HepG2 (cell line): ENCODE data around the gene CALD1. TPM values are rescaled to one million over a fixed set of nuclear protein-coding genes. Genes with fewer than 3 reads are reported as not detected.
A peak's percentile ranks its signal among the peaks of the same experiment; 100 is the strongest.

Source experiments
- ATF7-NPFF ChIP-seq: sonication (generic); formaldehyde crosslinking; IDR thresholded peaks from 2 replicates; pipeline ENCODE4 v1.8.1; 2023; ENCODE audit warnings: mild to moderate bottlenecking, low read depth, missing genetic modification reagents, moderate library complexity
- FOSL2 ChIP-seq: sonication (generic); formaldehyde crosslinking; IDR thresholded peaks from 2 replicates; pipeline ENCODE4 v1.4.0; 2020; ENCODE audit warnings: missing genetic modification reagents
- GATA4 ChIP-seq: sonication (generic); IDR thresholded peaks from 2 replicates; pipeline ENCODE4 v1.6.1; 2016; ENCODE audit warnings: antibody characterized with exemption, low read depth, borderline replicate concordance
- HMG20A ChIP-seq: IDR thresholded peaks from 2 replicates; pipeline ENCODE4 v1.6.1; 2016; ENCODE audit warnings: borderline replicate concordance
- KDM6A ChIP-seq: IDR thresholded peaks from 2 replicates; pipeline ENCODE4 v1.6.1; 2016; ENCODE audit warnings: low read depth
- NFE2 ChIP-seq: sonication (generic); formaldehyde crosslinking; IDR thresholded peaks from 2 replicates; pipeline ENCODE4 v1.4.0; 2020; ENCODE audit warnings: missing genetic modification reagents
- NR3C1 ChIP-seq: sonication (generic); formaldehyde crosslinking; IDR thresholded peaks from 2 replicates; pipeline ENCODE4 v1.4.0; 2020; ENCODE audit warnings: missing genetic modification reagents
- PHB2 ChIP-seq: fragments of 450-650 bp; IDR thresholded peaks from 2 replicates; pipeline ENCODE4 v1.6.1; 2018; ENCODE audit not compliant: partially characterized antibody
- PHF20 ChIP-seq: sonication (generic); formaldehyde crosslinking; IDR thresholded peaks from 2 replicates; pipeline ENCODE4 v1.5.0; 2020; ENCODE audit warnings: mild to moderate bottlenecking, missing genetic modification reagents
- POGK ChIP-seq: sonication (generic); formaldehyde crosslinking; conservative IDR thresholded peaks from 2 replicates; pipeline ENCODE4 v1.8.0; 2022; ENCODE audit warnings: mild to moderate bottlenecking, moderate library complexity, missing genetic modification reagents
- RFX3 ChIP-seq: IDR thresholded peaks from 2 replicates; pipeline ENCODE4 v1.6.1; 2016; ENCODE audit warnings: missing biosample characterization, missing genetic modification reagents
- TFAP4 ChIP-seq: sonication (generic); IDR thresholded peaks from 2 replicates; pipeline ENCODE4 v1.6.1; 2016; ENCODE audit warnings: low read depth, borderline replicate concordance
- ZFP91 ChIP-seq: sonication (generic); formaldehyde crosslinking; IDR thresholded peaks from 2 replicates; pipeline ENCODE4 v1.9.0; 2022; ENCODE audit warnings: missing genetic modification reagents, mild to moderate bottlenecking, borderline replicate concordance
- ZNF558 ChIP-seq: sonication (generic); formaldehyde crosslinking; IDR thresholded peaks from 2 replicates; pipeline ENCODE4 v1.9.0; 2022; ENCODE audit warnings: mild to moderate bottlenecking, missing genetic modification reagents, borderline replicate concordance
- ZNF614 ChIP-seq: IDR thresholded peaks from 2 replicates; pipeline ENCODE4 v1.6.1; 2018; ENCODE audit warnings: missing biosample characterization, missing genetic modification reagents, inconsistent platforms, borderline replicate concordance
- ZNF629 ChIP-seq: sonication (generic); formaldehyde crosslinking; conservative IDR thresholded peaks from 2 replicates; pipeline ENCODE4 v1.5.0; 2020; ENCODE audit warnings: missing genetic modification reagents
- ZNF709 ChIP-seq: sonication (generic); formaldehyde crosslinking; IDR thresholded peaks from 2 replicates; pipeline ENCODE4 v1.5.0; 2020; ENCODE audit warnings: mild to moderate bottlenecking, missing genetic modification reagents
- ZNF75D ChIP-seq: sonication (generic); formaldehyde crosslinking; IDR thresholded peaks from 2 replicates; pipeline ENCODE4 v1.8.1; 2023; ENCODE audit warnings: missing genetic modification reagents, mild to moderate bottlenecking, borderline replicate concordance
- ZSCAN22 ChIP-seq: sonication (generic); formaldehyde crosslinking; IDR thresholded peaks from 2 replicates; pipeline ENCODE4 v1.4.0; 2020; ENCODE audit warnings: mild to moderate bottlenecking, missing genetic modification reagents
- polyA plus RNA-seq, 8 experiments: library from polyadenylated mRNA; depleted of rRNA in 3 of 8; stranded (reverse) in 7 of 8; unstranded in 1 of 8; fragments of >200 nt; fragmentation: Illumina TruSeq in 4 of 8; extraction: Trizol in 4 of 8; gene quantifications; 2 replicates each; pipeline versions ENCODE4 v1.2.1 to v1.2.3, GENCODE V29; 2011 to 2016; ENCODE audit warnings: low read depth in 4 of 8, missing spikeins in 1 of 8, mixed read lengths in 1 of 8; ENCODE audit not compliant: insufficient read depth in 1 of 8
- total RNA-seq, 5 experiments: library from RNA; depleted of rRNA; stranded (reverse); fragments of >200 nt; fragmentation: Illumina TruSeq; extraction: Trizol; gene quantifications; 2 replicates each; pipeline ENCODE4 v1.2.3, GENCODE V29; 2016; ENCODE audit warnings: low read depth in 1 of 5

Gene CALD1
- total and polyA plus RNA-seq, 2 of the 13 experiments (the other 11 are each of a cell fraction or from before 2014, with no cell fraction given) = 53.0 to 112 TPM

- TF ChIP-seq TFAP4 = peak; percentile 79
- TF ChIP-seq FOSL2 (CRISPR knock-in tag) = peak; percentile 73
- no peak; the same call in 1 of the 2 replicates for TF ChIP-seq ZNF629 (CRISPR knock-in tag)
- TF ChIP-seq PHB2 = no peak
- peak; percentile 27; the same call in 1 of the 2 replicates for TF ChIP-seq HMG20A (CRISPR knock-in tag)
- no peak for TF ChIP-seq ZNF75D (CRISPR knock-in tag)
- no peak; the same call in 1 of the 2 replicates for TF ChIP-seq ZNF709 (CRISPR knock-in tag)
- TF ChIP-seq POGK (CRISPR knock-in tag) = no peak; the same call in 1 of the 2 replicates
- 0 out of 2 replicates have a peak, but pooled peaks have one; percentile 5 for TF ChIP-seq ATF7-NPFF (CRISPR knock-in tag)
- no peak for TF ChIP-seq NR3C1 (CRISPR knock-in tag)
- TF ChIP-seq ZFP91 (CRISPR knock-in tag) = 0 out of 2 replicates have a peak, but pooled peaks have one; percentile 53
- TF ChIP-seq RFX3 = no peak
- 0 out of 2 replicates have a peak, but pooled peaks have one; percentile 2 for TF ChIP-seq PHF20 (CRISPR knock-in tag)
- TF ChIP-seq KDM6A = peak; percentile 38; the same call in 1 of the 2 replicates
- no peak for TF ChIP-seq ZSCAN22 (CRISPR knock-in tag)
- no peak for TF ChIP-seq GATA4
- TF ChIP-seq ZNF614 (CRISPR knock-in tag) = 0 out of 2 replicates have a peak, but pooled peaks have one; percentile 50
- no peak for TF ChIP-seq NFE2
- no peak for TF ChIP-seq ZNF558 (CRISPR knock-in tag)
These were observed 112.6 kb downstream of the CALD1 start (continued) for GRCh38 chr7:134891696-134892678.
